ENCODE results near the gene PRR14. TPM values are rescaled to one million over a fixed set of nuclear protein-coding genes. Genes with fewer than 3 reads are reported as not detected.

PRR14 gene
- total and polyA plus RNA-seq, 10 of the 15 experiments (the other 5 are each of a cell fraction or from before 2014, with no cell fraction given), result 2.5 to 66.8 (median 19.2) TPM

DNA sequence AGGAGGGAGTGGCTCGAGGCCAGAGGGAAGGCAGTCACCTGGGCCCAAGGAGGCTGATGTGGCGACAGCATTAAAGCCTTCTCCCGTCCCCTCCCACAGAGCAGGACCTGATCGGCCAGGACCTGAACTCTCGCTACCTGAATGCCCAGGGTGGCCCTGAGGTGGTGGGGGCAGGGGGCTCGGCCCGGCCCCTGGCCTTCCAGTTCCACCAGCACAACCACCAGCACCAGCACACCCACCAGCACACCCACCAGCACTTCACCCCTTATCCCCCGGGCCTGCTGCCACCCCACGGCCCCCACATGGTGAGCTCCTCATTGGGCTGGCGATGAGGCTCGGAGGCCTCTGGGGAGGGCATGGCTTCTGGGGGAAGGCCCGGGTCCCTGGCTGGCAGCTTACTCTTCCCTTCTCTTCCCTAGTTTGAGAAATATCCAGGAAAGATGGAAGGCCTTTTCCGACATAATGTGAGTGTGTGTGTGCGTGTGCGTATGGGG is 13.9 kb downstream of the PRR14 start:
- RAD21 ChIA-PET (ENCODE audit: unreplicated experiment), result no interaction called here
- no peak overlapping the region for H3K4me2 ChIP-seq (ENCODE audit: control insufficient read depth, insufficient read depth)
- POLR2A ChIA-PET, result no interaction called here
- H4K20me1 ChIP-seq (ENCODE audit: control insufficient read depth, insufficient read depth), result 0 out of 2 replicates have a peak, but pooled peaks cover 4% of the 10 kb centered on the region
- WGBS (ENCODE audit: insufficient coverage, insufficient replicate concordance, low lambda C conversion rate, missing lambda C conversion rate), result 94% methylated on average over 15 of the region's 15 CpGs
- H3K9me3 ChIP-seq (replicated peaks; ENCODE audit: control insufficient read depth, insufficient read depth, low read length), result no peaks in the 10 kb centered on the region; the same call in 2 of the 3 replicates
- no peak overlapping the region for H3K9ac ChIP-seq (ENCODE audit: control insufficient read depth, insufficient read depth, low read length)
- DNase-seq (ENCODE audit: low read depth, low spot score) (no peak), FAIRE-seq (no peak), ATAC-seq (no peak)
- no peaks in the 10 kb centered on the region for H3K27me3 ChIP-seq (replicated peaks in 1 of 2; ENCODE audit: control insufficient read depth in 2 of 2, insufficient read depth in 2 of 2, low read length in 1 of 2)
- SMC1A ChIA-PET (ENCODE audit: uncharacterized antibody, unreplicated experiment), result no interaction called here
- no TSS peak for BruUV-seq (replicated peaks)
- CTCF ChIA-PET, result interaction anchor here (1.0 kb wide), 1 partner anchor 33 kb away, joined by 3 read pairs; no protein-coding TSS in a partner anchor
- peaks cover 28 to 38% of the 10 kb centered on the region in 2 experiments for H3K36me3 ChIP-seq (ENCODE audit: control insufficient read depth in 2 of 2, insufficient read depth in 2 of 2, low read length in 1 of 2)
- in situ Hi-C loops (cut with MboI), result loop anchor here (5.0 to 25.0 kb wide), 2 partner anchors 33 to 1223 kb away; partner anchors contain the start of gene SRCAP
- H3K4me1 ChIP-seq (ENCODE audit: control insufficient read depth, insufficient read depth, low read length), result peaks cover 15% of the 10 kb centered on the region
- H3K4me3 ChIP-seq, result no peak overlapping the region
- peaks cover 44% of the 10 kb centered on the region for H3K79me2 ChIP-seq (ENCODE audit: control insufficient read depth, insufficient read depth, low read length)
- H2AFZ ChIP-seq (ENCODE audit: control insufficient read depth, low read depth, low read length), result no peak overlapping the region
- no peak overlapping the region for H3K27ac ChIP-seq (ENCODE audit: control insufficient read depth, insufficient read depth)
- intact Hi-C loops (cut with micrococcal nuclease; ENCODE audit: unreplicated experiment), result no loop called here
- TF ChIP-seq TCF3 (IDR thresholded peaks at IDR 0.05; ENCODE audit: borderline replicate concordance, insufficient read depth, low read depth, low read length) (no peak), EP300 (IDR thresholded peaks at IDR 0.05; ENCODE audit: borderline replicate concordance in 1 of 2, control insufficient read depth in 1 of 2, low read depth in 2 of 2, low read length in 2 of 2) (no peak), NFYB (IDR thresholded peaks at IDR 0.05; ENCODE audit: insufficient read depth, low read depth, low read length) (no peak), ETV6 (conservative IDR thresholded peaks at IDR 0.05 in 1 of 2, IDR thresholded peaks at IDR 0.05 in 1 of 2; ENCODE audit: borderline replicate concordance in 1 of 2, low read depth in 1 of 2) (no peak), SMARCA5 (IDR thresholded peaks at IDR 0.05) (no peak), POLR2A (IDR thresholded peaks at IDR 0.05; ENCODE audit: low read depth, low read length) (no peak), CEBPB (IDR thresholded peaks at IDR 0.05; ENCODE audit: borderline replicate concordance in 1 of 2, low read depth in 2 of 2, low read length in 2 of 2) (no peak), DPF2 (IDR thresholded peaks at IDR 0.05) (no peak), STAT3 (IDR thresholded peaks at IDR 0.05; ENCODE audit: low read depth, low read length) (no peak), MAX (IDR thresholded peaks at IDR 0.05; ENCODE audit: low read depth, low read length) (no peak), MEF2A (IDR thresholded peaks at IDR 0.05; ENCODE audit: insufficient read depth, low read depth, low read length) (no peak), SIX5 (IDR thresholded peaks at IDR 0.05; ENCODE audit: low read depth, low read length, severe bottlenecking) (no peak), NR2C2 (IDR thresholded peaks at IDR 0.05; ENCODE audit: borderline replicate concordance, control insufficient read depth, insufficient read length, low read depth) (no peak)
- TF ChIP-seq, protein P1, sequence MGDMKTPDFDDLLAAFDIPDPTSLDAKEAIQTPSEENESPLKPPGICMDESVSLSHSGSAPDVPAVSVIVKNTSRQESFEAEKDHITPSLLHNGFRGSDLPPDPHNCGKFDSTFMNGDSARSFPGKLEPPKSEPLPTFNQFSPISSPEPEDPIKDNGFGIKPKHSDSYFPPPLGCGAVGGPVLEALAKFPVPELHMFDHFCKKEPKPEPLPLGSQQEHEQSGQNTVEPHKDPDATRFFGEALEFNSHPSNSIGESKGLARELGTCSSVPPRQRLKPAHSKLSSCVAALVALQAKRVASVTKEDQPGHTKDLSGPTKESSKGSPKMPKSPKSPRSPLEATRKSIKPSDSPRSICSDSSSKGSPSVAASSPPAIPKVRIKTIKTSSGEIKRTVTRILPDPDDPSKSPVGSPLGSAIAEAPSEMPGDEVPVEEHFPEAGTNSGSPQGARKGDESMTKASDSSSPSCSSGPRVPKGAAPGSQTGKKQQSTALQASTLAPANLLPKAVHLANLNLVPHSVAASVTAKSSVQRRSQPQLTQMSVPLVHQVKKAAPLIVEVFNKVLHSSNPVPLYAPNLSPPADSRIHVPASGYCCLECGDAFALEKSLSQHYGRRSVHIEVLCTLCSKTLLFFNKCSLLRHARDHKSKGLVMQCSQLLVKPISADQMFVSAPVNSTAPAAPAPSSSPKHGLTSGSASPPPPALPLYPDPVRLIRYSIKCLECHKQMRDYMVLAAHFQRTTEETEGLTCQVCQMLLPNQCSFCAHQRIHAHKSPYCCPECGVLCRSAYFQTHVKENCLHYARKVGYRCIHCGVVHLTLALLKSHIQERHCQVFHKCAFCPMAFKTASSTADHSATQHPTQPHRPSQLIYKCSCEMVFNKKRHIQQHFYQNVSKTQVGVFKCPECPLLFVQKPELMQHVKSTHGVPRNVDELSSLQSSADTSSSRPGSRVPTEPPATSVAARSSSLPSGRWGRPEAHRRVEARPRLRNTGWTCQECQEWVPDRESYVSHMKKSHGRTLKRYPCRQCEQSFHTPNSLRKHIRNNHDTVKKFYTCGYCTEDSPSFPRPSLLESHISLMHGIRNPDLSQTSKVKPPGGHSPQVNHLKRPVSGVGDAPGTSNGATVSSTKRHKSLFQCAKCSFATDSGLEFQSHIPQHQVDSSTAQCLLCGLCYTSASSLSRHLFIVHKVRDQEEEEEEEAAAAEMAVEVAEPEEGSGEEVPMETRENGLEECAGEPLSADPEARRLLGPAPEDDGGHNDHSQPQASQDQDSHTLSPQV (IDR thresholded peaks at IDR 0.05), result no peak
- TF ChIP-seq, protein P2, sequence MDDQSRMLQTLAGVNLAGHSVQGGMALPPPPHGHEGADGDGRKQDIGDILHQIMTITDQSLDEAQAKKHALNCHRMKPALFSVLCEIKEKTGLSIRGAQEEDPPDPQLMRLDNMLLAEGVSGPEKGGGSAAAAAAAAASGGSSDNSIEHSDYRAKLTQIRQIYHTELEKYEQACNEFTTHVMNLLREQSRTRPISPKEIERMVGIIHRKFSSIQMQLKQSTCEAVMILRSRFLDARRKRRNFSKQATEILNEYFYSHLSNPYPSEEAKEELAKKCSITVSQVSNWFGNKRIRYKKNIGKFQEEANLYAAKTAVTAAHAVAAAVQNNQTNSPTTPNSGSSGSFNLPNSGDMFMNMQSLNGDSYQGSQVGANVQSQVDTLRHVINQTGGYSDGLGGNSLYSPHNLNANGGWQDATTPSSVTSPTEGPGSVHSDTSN (IDR thresholded peaks at IDR 0.05; ENCODE audit: insufficient replicate concordance, low read depth, low read length), result no peak
